Measurements from ENCODE around the gene CLCN5.

Gene CLCN5

DNA sequence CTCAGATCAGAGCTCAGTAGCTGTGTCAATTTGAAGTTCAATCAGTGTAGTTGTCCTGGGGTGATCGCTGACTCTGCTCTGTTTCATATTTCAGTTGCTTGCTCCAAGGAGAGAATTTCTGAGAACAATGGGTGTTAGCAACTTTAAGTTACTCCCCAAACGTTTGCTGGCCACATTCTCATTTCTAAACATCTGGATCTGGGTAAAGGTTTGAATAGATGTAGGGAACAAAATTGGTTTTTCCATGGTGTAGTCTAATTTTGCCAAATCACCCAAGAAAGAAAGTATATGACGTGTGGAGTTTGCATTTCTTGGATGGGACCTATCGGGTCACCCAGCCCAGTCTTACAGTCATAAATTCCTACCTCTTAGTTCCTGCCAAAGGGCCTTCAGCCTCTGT is 174.7 kb downstream of the CLCN5 start:
- DNase-seq: no peak

DNA sequence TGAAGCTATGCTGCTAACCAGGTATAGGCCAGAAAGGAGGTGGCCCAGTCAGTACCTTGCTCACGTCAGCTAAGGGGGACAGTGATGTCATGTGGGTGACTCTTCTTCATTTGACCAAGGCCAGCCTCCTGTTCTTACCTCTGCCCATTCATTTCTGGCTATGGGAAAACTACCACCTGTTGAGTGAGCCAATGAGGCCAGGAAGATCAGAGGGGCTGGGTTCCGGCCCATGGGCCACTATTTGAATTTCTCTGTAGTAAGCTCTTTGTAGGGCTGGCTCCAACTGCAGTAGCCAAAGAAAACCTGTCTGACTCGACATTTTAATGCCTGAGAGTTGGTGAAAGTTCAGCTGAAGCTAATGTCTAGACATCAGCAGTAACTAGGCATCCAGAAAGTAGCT is 175.8 kb downstream of the CLCN5 start:
- no peak for DNase-seq

DNA sequence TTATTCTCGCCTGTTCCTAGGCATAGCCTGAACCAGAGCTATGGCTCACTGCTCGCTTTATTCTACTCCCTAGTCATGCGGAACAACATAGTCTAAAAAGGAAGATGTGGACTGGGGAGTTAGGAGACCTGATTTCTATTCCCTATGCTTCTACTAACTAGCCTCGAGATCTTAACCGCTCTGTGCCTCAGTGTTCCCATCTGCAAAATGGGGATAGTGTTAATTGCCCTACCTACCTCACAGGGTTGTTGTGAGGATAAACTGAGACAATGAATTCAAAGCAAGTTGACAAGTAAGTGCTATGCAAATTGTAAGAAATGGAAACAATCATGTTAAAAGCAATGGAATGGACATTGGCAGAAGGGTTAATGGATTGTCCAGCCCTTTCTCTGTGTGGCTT is 176.4 kb downstream of the CLCN5 start:
- DNase-seq: no peak

DNA sequence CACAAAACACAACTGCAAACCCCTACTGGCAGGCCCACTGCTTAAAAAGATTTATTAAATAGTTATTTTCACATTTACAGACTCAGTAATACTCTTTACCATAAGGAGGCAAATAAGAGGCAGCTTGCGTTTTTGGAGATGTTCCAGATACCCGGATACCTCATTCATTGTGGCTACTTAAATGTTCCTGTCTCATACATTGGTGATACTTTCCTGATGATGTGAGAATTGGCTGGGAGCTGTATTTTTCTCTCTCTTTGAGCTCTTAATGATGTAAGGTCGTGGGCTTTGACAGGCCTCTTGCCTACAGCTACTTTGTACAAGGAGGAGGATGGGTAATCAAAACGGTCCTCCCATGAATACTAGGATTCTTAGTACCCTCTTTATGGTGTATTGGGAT is 176.9 kb downstream of the CLCN5 start:
- DNase-seq: no peak

DNA sequence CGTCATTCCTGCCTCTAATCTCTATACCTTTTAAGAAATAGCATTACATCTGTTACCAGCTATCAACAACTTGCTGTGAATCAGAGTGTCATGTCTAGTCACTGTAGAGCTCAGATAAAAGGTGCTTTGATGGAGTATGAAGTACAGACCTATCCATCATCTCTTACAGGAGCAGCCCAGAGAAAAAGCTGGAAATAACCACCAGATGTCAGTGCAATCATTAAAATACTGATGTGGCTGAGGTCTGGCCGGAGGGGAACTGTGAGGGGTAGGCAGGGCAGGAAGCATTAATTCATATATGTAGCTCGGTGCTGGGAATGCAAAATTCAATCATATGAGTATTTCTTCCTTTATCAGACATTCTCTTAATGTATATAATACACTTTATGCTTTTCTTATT is 177.8 kb downstream of the CLCN5 start:
- DNase-seq: no peak

DNA sequence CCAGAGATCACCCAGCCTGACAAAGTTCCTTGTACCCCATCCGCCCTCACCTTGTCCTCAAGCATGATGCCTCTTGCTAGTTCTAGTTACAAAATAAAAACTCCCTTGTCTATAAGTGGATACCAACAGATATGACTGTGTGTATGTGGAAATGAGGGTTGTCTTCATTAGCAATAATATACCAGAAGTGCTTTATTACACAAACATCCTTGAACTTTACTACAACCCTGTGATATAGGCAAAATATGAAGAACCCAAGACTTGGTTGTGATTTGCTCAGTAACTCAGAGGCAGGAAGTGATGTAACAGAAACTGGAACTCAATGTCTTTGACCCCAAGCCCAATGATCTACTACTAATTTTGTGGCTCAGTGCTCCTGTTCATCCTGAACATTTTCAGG is 180.8 kb downstream of the CLCN5 start:
- DNase-seq: no peak

DNA sequence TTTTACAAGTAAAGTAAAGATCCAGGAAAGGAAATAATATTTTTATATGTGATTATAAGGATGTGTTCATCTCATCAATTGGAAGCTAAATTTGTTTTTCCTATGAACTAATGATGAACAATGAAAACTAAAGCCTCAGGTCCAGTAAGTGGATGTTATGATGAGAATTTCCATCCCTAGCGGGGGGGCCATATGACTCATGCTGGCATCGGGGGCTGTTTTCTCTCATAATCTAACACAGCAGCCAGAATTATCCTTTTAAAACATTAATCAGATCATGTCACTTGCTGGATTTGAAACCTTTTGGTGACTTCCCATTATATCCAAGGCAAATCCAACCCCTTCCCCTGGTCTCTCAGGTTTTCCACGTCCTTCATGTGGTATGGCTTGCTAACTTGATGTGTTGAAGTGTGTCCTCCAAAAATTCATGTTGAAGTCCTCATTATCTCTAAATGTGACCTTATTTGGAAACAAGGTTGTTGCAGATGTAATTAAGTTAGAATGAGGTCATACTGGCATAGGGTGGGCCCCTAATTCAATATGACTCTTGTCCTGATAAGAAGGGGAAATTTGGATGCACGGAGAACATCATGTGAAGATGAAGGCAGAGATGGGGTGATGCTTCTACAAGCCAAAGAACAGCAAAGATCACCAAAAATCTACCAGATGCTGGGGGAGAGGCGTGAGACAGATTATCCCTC is 181.6 kb downstream of the CLCN5 start:
- DNase-seq: no peak

DNA sequence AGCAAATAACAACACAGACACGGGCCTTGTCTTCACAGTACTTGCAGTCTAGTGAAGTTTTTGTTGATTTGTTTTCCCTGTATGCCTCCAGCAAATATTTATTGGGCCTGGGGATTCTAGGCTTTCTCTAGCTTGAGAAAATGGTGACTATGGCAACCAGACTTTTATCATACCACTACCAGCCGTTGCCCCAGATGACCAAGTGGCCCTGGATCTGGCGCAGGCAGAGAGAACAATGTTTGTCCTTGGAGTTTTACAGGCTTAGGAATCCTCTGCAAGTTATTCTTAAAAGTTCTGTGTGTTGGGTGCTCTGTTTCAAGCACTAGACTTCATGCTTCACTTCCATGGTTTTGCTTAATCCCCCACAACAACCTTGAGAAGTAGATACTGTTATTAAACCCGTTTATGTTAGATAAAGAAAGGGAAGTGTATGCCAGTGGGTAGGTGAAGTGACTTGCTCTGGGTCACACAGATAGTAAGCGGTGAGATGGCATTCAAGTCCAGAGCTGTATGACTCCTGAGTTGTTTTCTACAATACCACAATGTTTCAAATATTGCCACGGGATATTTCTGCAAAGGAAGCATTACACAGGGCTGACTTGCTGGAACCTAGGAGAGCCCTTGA is 183.8 kb downstream of the CLCN5 start:
- DNase-seq: no peak

DNA sequence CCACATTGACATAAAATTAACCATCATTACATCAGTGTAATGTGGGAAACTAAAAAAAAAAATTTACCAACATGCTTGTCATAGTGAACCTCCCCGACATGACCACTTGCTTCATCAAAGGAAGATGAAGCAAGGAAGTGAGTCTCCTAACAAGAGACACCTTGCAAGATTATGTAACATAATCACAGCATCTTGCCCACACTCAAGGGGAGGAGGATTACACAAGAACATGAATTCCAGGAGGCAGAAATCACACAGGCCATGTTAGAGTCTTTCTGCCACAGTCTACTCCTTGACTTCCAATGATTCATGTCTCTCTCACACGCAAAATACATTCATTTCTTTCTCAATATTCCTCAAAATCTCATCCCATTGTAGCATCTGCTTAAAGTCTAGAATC is 185.1 kb downstream of the CLCN5 start:
- DNase-seq: no peak

DNA sequence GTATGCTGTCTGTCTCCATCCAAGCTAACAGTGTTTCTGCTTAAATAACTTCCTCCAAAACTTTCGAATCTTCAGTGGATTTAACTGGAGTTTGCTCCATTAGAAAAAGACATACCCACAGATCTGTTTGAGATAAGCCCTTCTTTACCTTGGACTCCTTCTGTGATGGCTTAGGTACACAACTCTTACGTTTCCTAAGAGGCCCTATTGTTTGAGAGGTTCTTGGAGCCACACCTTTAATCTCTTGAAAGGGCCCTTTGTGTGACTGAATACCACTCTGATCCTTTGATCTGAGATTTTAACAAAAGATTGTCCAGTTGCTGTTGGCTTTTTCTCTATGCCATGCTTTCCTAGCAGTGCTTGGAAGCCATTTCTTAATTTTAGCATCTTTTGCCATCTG is 185.9 kb downstream of the CLCN5 start:
- DNase-seq: no peak

DNA sequence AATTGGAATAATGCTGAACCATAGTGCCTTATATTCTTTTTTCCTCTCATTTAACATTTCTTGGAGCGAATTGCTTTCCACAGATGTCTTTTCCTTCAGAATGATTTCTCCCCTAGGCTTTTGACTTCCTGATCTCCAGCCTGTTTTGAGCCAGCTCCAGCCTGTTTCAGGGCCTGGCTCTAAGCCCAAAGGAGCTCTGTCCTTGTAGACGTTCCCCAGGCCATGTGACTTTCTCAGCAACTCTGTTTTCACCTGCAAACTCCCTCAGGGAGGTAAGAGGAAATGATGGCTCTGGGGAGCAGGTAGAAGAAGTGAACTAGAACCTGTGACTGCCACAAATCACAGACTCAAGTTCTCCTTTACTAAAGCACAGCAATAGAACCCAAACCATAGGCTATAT is 189.3 kb downstream of the CLCN5 start:
- no peak for DNase-seq

DNA sequence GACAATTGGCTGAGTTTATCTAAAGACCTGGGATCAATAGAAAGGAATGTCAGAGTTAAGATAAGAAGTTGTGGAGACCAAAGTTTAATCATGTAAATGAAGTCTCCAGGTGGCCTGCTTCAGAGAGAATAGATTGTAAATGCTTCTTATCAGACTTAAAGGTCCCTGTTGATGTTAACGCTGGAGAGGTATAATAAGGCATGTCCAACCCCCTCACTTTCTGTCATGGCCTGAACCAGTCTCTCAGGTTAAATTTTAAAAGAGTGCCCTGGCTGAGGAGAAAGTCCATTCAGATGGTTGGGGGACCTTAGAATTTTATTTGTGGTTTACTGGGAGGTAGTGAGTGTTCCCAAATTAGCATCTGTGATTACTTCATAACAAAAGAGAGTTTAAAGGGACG is 191.7 kb downstream of the CLCN5 start:
- DNase-seq: no peak

DNA sequence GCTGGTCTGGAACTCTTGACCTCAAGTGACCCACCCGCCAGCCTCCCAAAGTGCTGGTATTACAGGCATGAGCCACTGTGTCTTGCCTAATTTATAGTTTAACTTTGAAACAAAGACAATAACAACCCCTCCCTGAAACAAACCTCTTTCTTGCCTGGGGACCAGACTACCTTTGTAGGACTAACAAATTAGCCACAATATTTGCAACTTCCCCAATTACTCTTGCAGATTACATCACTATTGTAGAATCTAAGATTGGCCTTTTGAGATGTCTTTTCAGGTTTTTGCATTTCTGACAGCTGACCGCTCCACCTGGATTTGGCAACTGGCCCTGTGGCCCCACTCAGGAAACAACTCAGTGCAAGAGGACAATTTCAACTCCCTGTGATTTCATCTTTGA is 193.6 kb downstream of the CLCN5 start:
- DNase-seq: no peak

DNA sequence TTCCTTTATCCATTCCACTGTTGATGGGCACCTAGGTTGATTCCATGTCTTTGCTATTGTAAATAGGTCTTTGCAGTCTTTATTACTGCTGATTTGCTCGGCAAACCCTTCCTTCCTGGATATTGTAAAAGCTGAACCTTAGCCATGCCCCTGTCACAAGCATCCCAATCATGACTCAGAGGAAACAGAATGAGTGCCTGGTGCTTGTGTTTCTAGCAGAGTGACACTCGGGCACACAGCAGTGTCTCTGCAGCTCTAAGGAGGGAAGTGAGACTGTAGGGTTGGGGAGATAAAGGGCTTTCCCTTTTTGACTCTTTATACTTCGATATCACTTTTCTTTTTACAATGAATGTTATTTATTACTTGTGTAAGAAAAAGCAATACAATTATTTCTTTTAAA is 195.1 kb downstream of the CLCN5 start:
- DNase-seq: no peak

DNA sequence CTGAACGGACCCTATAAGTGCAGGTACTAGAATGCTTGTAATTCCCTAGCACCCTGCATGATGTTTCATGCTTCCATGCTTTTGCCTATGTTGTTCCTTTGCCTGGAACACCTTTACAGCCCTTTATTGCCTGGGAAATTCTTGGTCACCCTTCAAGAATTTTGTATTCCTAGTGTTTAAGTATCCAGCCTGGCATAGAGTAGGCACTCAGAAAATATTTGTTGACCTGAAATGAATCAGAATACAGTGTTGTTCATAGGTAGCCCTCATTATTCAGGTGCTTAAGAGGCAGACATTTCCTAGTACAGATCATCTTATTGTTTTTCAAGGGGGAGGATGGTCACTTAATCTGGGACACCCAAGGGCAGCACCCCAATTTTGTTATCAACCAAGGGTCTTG is 203.1 kb downstream of the CLCN5 start:
- DNase-seq: no peak

DNA sequence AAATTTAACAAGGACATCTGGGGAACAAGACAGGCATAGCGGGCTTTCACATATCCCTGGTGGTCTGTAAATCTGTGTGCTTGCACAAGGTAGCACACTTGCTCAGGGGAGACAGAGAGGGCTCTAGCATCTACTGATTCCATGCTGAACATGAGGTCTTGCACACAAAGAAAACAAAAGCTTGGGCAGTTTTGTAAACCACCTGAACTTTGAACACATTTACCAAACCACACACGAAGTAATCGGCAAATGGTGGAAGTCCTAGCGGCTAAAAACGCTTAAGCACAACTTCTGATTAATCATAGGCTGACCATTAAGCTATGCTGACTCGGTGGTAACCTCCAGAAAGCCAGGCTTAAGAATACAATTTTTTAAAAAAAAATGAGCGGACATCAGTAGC is 225.6 kb downstream of the CLCN5 start:
- DNase-seq: no peak

Data from activated CD4-positive, alpha-beta T cell treated with anti-CD3 and anti-CD28 coated beads for 1 hour (primary cell).